Measurements from ENCODE around the gene PTPN3. TPM values are rescaled to one million over a fixed set of nuclear protein-coding genes. Genes with fewer than 3 reads are reported as not detected.

PTPN3 gene
- total and polyA plus RNA-seq, 4 donors, result 6.3 to 30.3 (median 23.5) TPM

DNA sequence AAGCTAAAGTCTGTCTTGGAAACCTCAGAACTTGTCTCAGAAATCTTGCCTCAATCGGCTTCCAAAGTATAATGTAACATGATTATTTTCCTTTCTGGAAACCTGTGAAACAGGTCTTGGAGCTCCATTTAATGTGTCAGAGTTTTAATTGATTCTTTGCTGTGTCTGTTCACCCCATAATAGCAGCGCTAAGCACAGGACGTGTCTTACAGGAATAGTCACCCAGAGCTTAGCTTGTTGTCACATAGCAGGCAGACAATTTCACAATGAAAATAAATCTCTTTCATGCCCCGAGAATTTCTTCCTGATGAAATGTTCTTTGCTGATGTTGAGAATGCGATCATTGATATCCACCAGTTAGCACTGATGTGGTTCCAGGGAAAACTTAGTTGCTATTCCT is 40.2 kb upstream of the PTPN3 start:
- no peak overlapping the region for H3K27ac ChIP-seq (ENCODE audit: low read depth in 1 of 2, low read length in 2 of 2)
- H3K36me3 ChIP-seq (ENCODE audit: control insufficient read depth in 4 of 4, insufficient read depth in 3 of 4, low read depth in 1 of 4, low read length in 3 of 4), result no peaks in the 10 kb centered on the region
- no peaks in the 10 kb centered on the region for H3K9me3 ChIP-seq (ENCODE audit: control insufficient read depth in 4 of 4, low read length in 3 of 4)
- H3K27me3 ChIP-seq (ENCODE audit: control insufficient read depth in 4 of 4, insufficient read depth in 4 of 4, low read length in 3 of 4), result no peaks in the 10 kb centered on the region
- DNase-seq (ENCODE audit: low spot score), result no peak
- TF ChIP-seq RXRA (IDR thresholded peaks at IDR 0.05) (no peak), FOXA1 (IDR thresholded peaks at IDR 0.05) (no peak), JUND (IDR thresholded peaks at IDR 0.05) (no peak), NR2F2 (IDR thresholded peaks at IDR 0.05) (no peak), HNF4G (IDR thresholded peaks at IDR 0.05) (no peak), HNF4A (conservative IDR thresholded peaks at IDR 0.05) (no peak), RAD21 (IDR thresholded peaks at IDR 0.05) (no peak), FOXA2 (IDR thresholded peaks at IDR 0.05) (no peak), GABPA (IDR thresholded peaks at IDR 0.05 in 1 of 2, conservative IDR thresholded peaks at IDR 0.05 in 1 of 2) (no peak), TAF1 (conservative IDR thresholded peaks at IDR 0.05) (no peak), EGR1 (IDR thresholded peaks at IDR 0.05; ENCODE audit: low read depth in 2 of 2) (no peak), YY1 (IDR thresholded peaks at IDR 0.05) (no peak), SP1 (IDR thresholded peaks at IDR 0.05) (no peak)
- TF ChIP-seq, protein P1, sequence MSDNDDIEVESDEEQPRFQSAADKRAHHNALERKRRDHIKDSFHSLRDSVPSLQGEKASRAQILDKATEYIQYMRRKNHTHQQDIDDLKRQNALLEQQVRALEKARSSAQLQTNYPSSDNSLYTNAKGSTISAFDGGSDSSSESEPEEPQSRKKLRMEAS (IDR thresholded peaks at IDR 0.05), result no peak
- TF ChIP-seq, protein P2, sequence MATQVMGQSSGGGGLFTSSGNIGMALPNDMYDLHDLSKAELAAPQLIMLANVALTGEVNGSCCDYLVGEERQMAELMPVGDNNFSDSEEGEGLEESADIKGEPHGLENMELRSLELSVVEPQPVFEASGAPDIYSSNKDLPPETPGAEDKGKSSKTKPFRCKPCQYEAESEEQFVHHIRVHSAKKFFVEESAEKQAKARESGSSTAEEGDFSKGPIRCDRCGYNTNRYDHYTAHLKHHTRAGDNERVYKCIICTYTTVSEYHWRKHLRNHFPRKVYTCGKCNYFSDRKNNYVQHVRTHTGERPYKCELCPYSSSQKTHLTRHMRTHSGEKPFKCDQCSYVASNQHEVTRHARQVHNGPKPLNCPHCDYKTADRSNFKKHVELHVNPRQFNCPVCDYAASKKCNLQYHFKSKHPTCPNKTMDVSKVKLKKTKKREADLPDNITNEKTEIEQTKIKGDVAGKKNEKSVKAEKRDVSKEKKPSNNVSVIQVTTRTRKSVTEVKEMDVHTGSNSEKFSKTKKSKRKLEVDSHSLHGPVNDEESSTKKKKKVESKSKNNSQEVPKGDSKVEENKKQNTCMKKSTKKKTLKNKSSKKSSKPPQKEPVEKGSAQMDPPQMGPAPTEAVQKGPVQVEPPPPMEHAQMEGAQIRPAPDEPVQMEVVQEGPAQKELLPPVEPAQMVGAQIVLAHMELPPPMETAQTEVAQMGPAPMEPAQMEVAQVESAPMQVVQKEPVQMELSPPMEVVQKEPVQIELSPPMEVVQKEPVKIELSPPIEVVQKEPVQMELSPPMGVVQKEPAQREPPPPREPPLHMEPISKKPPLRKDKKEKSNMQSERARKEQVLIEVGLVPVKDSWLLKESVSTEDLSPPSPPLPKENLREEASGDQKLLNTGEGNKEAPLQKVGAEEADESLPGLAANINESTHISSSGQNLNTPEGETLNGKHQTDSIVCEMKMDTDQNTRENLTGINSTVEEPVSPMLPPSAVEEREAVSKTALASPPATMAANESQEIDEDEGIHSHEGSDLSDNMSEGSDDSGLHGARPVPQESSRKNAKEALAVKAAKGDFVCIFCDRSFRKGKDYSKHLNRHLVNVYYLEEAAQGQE (IDR thresholded peaks at IDR 0.05), result no peak
- TF ChIP-seq, protein P3, sequence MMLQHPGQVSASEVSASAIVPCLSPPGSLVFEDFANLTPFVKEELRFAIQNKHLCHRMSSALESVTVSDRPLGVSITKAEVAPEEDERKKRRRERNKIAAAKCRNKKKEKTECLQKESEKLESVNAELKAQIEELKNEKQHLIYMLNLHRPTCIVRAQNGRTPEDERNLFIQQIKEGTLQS (IDR thresholded peaks at IDR 0.05), result no peak
- TF ChIP-seq, protein P4, sequence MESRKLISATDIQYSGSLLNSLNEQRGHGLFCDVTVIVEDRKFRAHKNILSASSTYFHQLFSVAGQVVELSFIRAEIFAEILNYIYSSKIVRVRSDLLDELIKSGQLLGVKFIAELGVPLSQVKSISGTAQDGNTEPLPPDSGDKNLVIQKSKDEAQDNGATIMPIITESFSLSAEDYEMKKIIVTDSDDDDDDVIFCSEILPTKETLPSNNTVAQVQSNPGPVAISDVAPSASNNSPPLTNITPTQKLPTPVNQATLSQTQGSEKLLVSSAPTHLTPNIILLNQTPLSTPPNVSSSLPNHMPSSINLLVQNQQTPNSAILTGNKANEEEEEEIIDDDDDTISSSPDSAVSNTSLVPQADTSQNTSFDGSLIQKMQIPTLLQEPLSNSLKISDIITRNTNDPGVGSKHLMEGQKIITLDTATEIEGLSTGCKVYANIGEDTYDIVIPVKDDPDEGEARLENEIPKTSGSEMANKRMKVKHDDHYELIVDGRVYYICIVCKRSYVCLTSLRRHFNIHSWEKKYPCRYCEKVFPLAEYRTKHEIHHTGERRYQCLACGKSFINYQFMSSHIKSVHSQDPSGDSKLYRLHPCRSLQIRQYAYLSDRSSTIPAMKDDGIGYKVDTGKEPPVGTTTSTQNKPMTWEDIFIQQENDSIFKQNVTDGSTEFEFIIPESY (IDR thresholded peaks at IDR 0.05), result no peak
- TF ChIP-seq, protein P5, sequence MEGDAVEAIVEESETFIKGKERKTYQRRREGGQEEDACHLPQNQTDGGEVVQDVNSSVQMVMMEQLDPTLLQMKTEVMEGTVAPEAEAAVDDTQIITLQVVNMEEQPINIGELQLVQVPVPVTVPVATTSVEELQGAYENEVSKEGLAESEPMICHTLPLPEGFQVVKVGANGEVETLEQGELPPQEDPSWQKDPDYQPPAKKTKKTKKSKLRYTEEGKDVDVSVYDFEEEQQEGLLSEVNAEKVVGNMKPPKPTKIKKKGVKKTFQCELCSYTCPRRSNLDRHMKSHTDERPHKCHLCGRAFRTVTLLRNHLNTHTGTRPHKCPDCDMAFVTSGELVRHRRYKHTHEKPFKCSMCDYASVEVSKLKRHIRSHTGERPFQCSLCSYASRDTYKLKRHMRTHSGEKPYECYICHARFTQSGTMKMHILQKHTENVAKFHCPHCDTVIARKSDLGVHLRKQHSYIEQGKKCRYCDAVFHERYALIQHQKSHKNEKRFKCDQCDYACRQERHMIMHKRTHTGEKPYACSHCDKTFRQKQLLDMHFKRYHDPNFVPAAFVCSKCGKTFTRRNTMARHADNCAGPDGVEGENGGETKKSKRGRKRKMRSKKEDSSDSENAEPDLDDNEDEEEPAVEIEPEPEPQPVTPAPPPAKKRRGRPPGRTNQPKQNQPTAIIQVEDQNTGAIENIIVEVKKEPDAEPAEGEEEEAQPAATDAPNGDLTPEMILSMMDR (IDR thresholded peaks at IDR 0.05; ENCODE audit: low read depth, low read length, missing input control), result no peak
- 90% methylated on average over 5 of the region's 5 CpGs for WGBS
- H3K4me1 ChIP-seq (ENCODE audit: control insufficient read depth in 4 of 4, insufficient read depth in 4 of 4, low read length in 3 of 4), result no peaks in the 10 kb centered on the region
- H3K4me3 ChIP-seq (ENCODE audit: low read depth in 1 of 3, low read length in 3 of 3), result no peak overlapping the region
- H3K9ac ChIP-seq (ENCODE audit: low read depth in 1 of 2, low read length in 2 of 2), result no peak overlapping the region
